ENCODE measurements around the gene WDR82. TPM values are rescaled to one million over a fixed set of nuclear protein-coding genes. Genes with fewer than 3 reads are reported as not detected.

WDR82 gene
- total and polyA plus RNA-seq, 2 of the 8 experiments (the other 6 are each of a cell fraction or from before 2014, with no cell fraction given) = 33.5 to 82.7 TPM

GRCh38 chr3:52256622-52257021 lies 21.8 kb downstream of the WDR82 start:
- Histone ChIP-seq H3K27ac (ENCODE audit: low read depth, low read length) (no peak overlapping the region), H2BK20ac (ENCODE audit: low read length) (no peak overlapping the region), H2BK5ac (ENCODE audit: low read depth, low read length) (no peak overlapping the region), H3K23ac (ENCODE audit: insufficient read length) (no peak overlapping the region), H3K9me3 (ENCODE audit: insufficient read depth in 2 of 2, low read depth in 1 of 2, low read length in 1 of 2) (no peaks in the 10 kb centered on the region), H3K79me2 (ENCODE audit: control insufficient read depth in 1 of 2, insufficient read depth in 2 of 2, low read length in 2 of 2) (peaks cover 0 to 3% of the 10 kb centered on the region in 2 experiments; a peak in 2 of 4 replicates), H4K8ac (ENCODE audit: extremely low read depth, insufficient read depth, low read length) (no peak overlapping the region), H3K4ac (replicated peaks; ENCODE audit: insufficient read length, low read depth, low read length) (no peak overlapping the region), H3K4me2 (ENCODE audit: insufficient read depth in 1 of 2, low read depth in 2 of 2, low read length in 2 of 2) (no peak overlapping the region), H4K20me1 (replicated peaks in 1 of 2; ENCODE audit: control insufficient read depth in 1 of 2, insufficient read depth in 2 of 2, low read length in 2 of 2) (peaks cover 4 to 11% of the 10 kb centered on the region in 2 experiments), H3K56ac (replicated peaks; ENCODE audit: insufficient read length, low read depth, low read length) (no peak overlapping the region), H2BK12ac (ENCODE audit: low read depth, low read length) (no peak overlapping the region), H3K27me3 (replicated peaks in 1 of 4; ENCODE audit: control insufficient read depth in 3 of 4, extremely low read depth in 1 of 4, insufficient read depth in 3 of 4, low read length in 3 of 4) (no peaks in the 10 kb centered on the region), H4K5ac (ENCODE audit: insufficient read length, low read depth, low read length) (no peak overlapping the region), H4K91ac (replicated peaks; ENCODE audit: insufficient read length, low read length) (no peak overlapping the region), H2BK15ac (ENCODE audit: low read length) (no peak overlapping the region), H3K23me2 (ENCODE audit: low read depth, low read length) (no peaks in the 10 kb centered on the region), H3K9ac (replicated peaks in 1 of 4; ENCODE audit: extremely low read depth in 1 of 4, low read depth in 3 of 4, low read length in 3 of 4) (no peak overlapping the region), H3K79me1 (ENCODE audit: low read depth, low read length) (no peaks in the 10 kb centered on the region), H2AK5ac (ENCODE audit: low read depth, low read length) (no peak overlapping the region), H3K14ac (ENCODE audit: insufficient read length) (no peak overlapping the region), H3K4me3 (ENCODE audit: extremely low read depth in 1 of 4, insufficient read depth in 2 of 4, low read depth in 3 of 4, low read length in 4 of 4) (no peak overlapping the region), H2BK120ac (replicated peaks; ENCODE audit: low read depth, low read length) (no peak overlapping the region), H2AFZ (ENCODE audit: low read length) (no peak overlapping the region), H3K18ac (ENCODE audit: extremely low read depth, low read length) (no peak overlapping the region), H3K36me3 (ENCODE audit: control insufficient read depth in 2 of 4, insufficient read depth in 4 of 4, low read length in 3 of 4) (peaks cover 36 to 92% (median 70%) of the 10 kb centered on the region in 4 experiments), H3K4me1 (replicated peaks in 1 of 4; ENCODE audit: control insufficient read depth in 3 of 4, insufficient read depth in 4 of 4, low read length in 3 of 4) (no peaks in the 10 kb centered on the region)
- TF ChIP-seq MAX (IDR thresholded peaks at IDR 0.05) (no peak), ASH2L (IDR thresholded peaks at IDR 0.05; ENCODE audit: low read length) (no peak)
- DNase-seq (ENCODE audit: low read depth in 1 of 2, low spot score in 2 of 2) (no peak), FAIRE-seq (no peak)
- POLR2A ChIA-PET (ENCODE audit: partially characterized antibody) = interaction anchor here (0.9 to 1.6 kb wide), 3 partner anchors 10 to 20 kb away, joined by 3 to 4 read pairs (median 4); no protein-coding TSS in a partner anchor
- WGBS, 2 experiments (ENCODE audit: extremely low coverage in 1 of 2, insufficient coverage in 1 of 2, insufficient read length in 1 of 2, insufficient replicate concordance in 2 of 2, low coverage in 1 of 2, low lambda C conversion rate in 2 of 2, missing lambda C conversion rate in 1 of 2) = 85% methylated on average over 4 of the region's 4 CpGs; no CpG with 5 or more reads in 1 of the 2 experiments
- CTCF ChIA-PET (ENCODE audit: partially characterized antibody) = interaction anchor here (0.6 to 17.7 kb wide), 4 partner anchors 26 to 192 kb away, joined by 3 to 126 read pairs (median 4); partner anchors contain the start of gene TLR9
